ENCODE results near the gene MARCHF4. TPM values are rescaled to one million over a fixed set of nuclear protein-coding genes. Genes with fewer than 3 reads are reported as not detected.

The MARCHF4 gene
- total RNA-seq, 4 donors from 2014 or later, result 0.07 TPM; not detected in 3

DNA sequence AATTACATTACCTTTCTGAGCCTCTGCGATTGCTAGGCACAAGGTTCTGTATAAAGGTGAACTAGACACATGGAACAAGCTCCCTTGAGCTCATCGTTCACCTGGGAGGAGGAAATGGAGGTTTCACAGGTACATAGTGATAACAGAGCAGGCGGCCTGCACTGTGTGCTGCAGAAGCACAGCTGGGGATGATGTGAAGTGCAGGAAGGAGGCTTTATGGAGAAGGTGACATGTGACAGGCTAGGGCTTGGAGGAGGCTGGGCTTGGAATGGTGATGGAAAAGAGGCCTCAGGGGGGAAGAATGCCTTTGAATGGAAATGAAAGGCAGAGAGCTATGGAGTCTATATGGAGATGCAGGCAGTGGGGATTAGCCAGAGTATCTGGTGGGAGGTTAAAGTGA lies 22.9 kb downstream of the MARCHF4 start:
- H3K36me3 ChIP-seq, result no peaks in the 10 kb centered on the region
- no peaks in the 10 kb centered on the region for H3K9me3 ChIP-seq
- TF ChIP-seq, protein P1, sequence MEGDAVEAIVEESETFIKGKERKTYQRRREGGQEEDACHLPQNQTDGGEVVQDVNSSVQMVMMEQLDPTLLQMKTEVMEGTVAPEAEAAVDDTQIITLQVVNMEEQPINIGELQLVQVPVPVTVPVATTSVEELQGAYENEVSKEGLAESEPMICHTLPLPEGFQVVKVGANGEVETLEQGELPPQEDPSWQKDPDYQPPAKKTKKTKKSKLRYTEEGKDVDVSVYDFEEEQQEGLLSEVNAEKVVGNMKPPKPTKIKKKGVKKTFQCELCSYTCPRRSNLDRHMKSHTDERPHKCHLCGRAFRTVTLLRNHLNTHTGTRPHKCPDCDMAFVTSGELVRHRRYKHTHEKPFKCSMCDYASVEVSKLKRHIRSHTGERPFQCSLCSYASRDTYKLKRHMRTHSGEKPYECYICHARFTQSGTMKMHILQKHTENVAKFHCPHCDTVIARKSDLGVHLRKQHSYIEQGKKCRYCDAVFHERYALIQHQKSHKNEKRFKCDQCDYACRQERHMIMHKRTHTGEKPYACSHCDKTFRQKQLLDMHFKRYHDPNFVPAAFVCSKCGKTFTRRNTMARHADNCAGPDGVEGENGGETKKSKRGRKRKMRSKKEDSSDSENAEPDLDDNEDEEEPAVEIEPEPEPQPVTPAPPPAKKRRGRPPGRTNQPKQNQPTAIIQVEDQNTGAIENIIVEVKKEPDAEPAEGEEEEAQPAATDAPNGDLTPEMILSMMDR (IDR thresholded peaks at IDR 0.05), result no peak
- no peaks in the 10 kb centered on the region for H3K4me1 ChIP-seq
- DNase-seq, result no peak
- no peak overlapping the region for H3K4me3 ChIP-seq
- no peaks in the 10 kb centered on the region for H3K27me3 ChIP-seq
- H3K27ac ChIP-seq, result no peak overlapping the region
- intact Hi-C loops (cut with DNase I; ENCODE audit: low total_unique reads), result no loop called here

DNA sequence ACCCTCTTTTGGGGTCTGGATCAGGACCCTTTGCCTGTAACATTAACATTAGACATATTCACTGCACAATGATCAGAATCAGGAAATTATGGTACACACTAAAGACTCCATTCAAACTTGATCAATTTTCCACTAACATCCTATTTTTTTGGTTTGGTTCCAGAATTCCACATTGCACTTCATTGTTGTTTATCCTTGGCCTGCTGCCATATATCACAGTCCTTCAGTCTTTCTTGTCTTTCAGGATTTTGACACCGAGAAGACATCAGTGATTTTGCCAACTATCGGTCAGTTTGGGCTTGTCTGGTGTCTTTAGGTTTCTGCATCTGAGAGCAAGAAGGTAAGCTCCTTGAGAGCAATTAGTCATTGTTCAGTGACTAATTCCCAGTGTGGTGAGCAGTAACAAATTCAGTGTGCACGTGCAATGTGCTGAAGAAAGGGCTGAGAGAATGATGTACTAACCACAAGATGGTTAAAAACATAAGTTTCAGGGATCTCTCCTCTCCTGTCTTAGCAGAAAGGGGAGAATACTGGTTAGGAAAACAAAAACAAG lies 23.5 kb downstream of the MARCHF4 start:
- no peaks in the 10 kb centered on the region for H3K27me3 ChIP-seq
- H3K36me3 ChIP-seq, result no peaks in the 10 kb centered on the region
- DNase-seq, result no peak
- H3K27ac ChIP-seq, result no peak overlapping the region
- TF ChIP-seq, protein P1 (IDR thresholded peaks at IDR 0.05), result no peak
- no peak for TF ChIP-seq POLR2A (IDR thresholded peaks at IDR 0.05)
- H3K4me1 ChIP-seq, result no peaks in the 10 kb centered on the region
- no peak overlapping the region for H3K4me3 ChIP-seq
- H3K9me3 ChIP-seq, result no peaks in the 10 kb centered on the region
- intact Hi-C loops (cut with DNase I; ENCODE audit: low total_unique reads), result no loop called here

DNA sequence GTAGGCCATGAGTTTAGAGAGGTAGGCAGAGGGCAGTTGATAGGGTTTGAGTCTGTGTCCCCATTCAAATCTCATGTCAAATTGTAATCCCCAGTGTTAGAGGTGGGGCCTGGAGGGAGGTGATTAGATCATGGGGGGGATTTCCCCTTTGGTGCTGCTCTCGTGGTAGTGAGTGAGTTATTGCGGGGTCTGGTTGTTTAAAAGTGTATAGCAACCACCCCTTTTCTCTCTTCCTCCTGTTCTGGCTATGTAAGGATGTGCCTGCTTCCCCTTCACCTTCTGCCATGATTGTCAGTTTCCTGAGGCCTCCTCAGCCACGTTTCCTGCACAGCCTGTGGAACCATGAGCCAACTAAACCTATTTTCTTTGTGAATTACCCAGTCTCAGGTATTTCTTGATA lies 25.5 kb downstream of the MARCHF4 start:
- intact Hi-C loops (cut with DNase I; ENCODE audit: low total_unique reads), result no loop called here
- Histone ChIP-seq H3K27me3 (no peaks in the 10 kb centered on the region), H3K27ac (no peak overlapping the region), H3K4me1 (no peaks in the 10 kb centered on the region), H3K4me3 (no peak overlapping the region), H3K9me3 (no peaks in the 10 kb centered on the region), H3K36me3 (no peaks in the 10 kb centered on the region)
- DNase-seq, result no peak
- TF ChIP-seq, protein P1 (IDR thresholded peaks at IDR 0.05), result no peak

DNA sequence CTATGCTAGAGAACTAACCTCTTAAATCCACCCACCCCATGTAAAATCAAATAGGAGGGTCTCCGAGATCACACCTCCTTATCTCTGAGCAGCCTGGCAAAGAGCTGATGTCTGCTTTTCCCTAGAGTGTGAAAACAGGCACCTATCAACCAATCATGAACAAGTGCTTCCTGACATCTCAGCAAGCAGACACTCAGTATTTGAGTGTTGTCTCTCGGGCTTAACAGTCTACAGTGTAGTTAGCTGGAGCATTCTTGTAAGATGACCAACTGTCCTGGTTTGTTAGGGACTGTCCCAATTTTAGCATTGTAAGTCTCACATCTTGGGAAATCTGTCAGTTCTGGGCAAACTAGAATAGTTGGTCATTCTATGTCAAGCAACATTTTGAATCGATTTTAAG lies 26.4 kb downstream of the MARCHF4 start:
- H3K9me3 ChIP-seq, result no peaks in the 10 kb centered on the region
- intact Hi-C loops (cut with DNase I; ENCODE audit: low total_unique reads), result no loop called here
- no peaks in the 10 kb centered on the region for H3K27me3 ChIP-seq
- no peaks in the 10 kb centered on the region for H3K36me3 ChIP-seq
- H3K27ac ChIP-seq, result no peak overlapping the region
- TF ChIP-seq POLR2A (IDR thresholded peaks at IDR 0.05), result no peak
- TF ChIP-seq, protein P1 (IDR thresholded peaks at IDR 0.05), result no peak
- DNase-seq, result no peak
- no peaks in the 10 kb centered on the region for H3K4me1 ChIP-seq
- H3K4me3 ChIP-seq, result no peak overlapping the region

DNA sequence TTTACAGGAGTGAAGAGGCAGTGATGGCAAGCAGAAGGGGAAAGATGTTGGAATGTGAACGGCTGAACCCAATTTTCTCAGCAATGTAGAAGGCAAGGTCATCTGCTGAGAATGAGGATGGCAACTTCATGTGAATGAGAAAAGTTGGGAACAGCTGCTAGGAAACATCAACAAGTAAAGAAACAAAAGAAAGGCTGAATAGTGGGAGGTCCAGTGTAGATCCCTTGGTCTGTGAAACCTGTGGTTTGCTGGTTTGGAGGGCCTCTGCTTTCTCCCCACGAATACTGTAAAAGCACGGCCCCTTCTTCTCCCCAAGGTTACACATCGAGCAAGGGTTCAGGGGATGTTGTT lies 27.4 kb downstream of the MARCHF4 start:
- H3K4me1 ChIP-seq, result no peaks in the 10 kb centered on the region
- no peaks in the 10 kb centered on the region for H3K36me3 ChIP-seq
- no peak for DNase-seq
- H3K4me3 ChIP-seq, result no peak overlapping the region
- TF ChIP-seq POLR2A (IDR thresholded peaks at IDR 0.05), result no peak
- TF ChIP-seq, protein P1 (IDR thresholded peaks at IDR 0.05), result no peak
- H3K27ac ChIP-seq, result no peak overlapping the region
- intact Hi-C loops (cut with DNase I; ENCODE audit: low total_unique reads), result no loop called here
- no peaks in the 10 kb centered on the region for H3K27me3 ChIP-seq
- no peaks in the 10 kb centered on the region for H3K9me3 ChIP-seq

All from uterus (tissue), 4 donors.